GM23248 (cell line): ENCODE results near the gene FAM227B.

Experiments used
- EZH2 ChIP-seq: fragments of 200-600 bp; sonication (generic); IDR thresholded peaks from 2 replicates; pipeline ENCODE4 v1.6.1; 2018; ENCODE audit warnings: antibody characterized with exemption, mild to moderate bottlenecking; ENCODE audit not compliant: insufficient read depth, poor library complexity, severe bottlenecking
- EZH2phosphoT487 ChIP-seq: fragments of 200-600 bp; sonication (generic); IDR thresholded peaks from 2 replicates; pipeline ENCODE4 v1.6.1; 2018; ENCODE audit warnings: antibody characterized with exemption, moderate library complexity, mild to moderate bottlenecking, low read depth; ENCODE audit not compliant: insufficient read depth

DNA sequence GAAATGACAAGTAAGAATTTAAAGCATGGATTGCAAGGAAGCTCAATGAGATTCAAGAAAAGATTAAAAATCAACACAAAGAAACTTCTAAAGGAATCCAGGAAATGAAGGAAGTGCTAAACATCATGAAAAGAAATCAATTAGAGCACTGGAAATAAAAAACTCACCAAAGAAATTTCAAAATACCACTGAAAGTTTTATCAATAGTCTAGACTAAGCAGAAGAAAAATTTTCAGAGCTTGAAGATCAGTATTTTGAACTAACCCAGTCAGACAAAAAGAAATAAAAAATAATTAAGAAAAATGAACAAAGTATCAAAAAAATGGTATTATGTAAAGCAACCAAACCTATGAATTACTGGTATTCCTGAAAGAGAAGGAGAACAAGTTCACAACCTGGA is 60.6 kb downstream of the FAM227B start:
- TF ChIP-seq EZH2 (no peak), EZH2phosphoT487 (no peak)
